Activated T-helper 1 cell treated with anti-CD3 and anti-CD28 coated beads, Interleukin-12 subunit alpha, Interleukin-12 subunit beta, Interleukin-2, Interleukin-4 antibody, amounts not matched to agents 30 ng/mL and 10 ng/mL and 1 ng/mL, durations not matched to agents 14 hours and 24 hours and 36 hours (primary cell): Measurements from ENCODE around the gene LPP. TPM values are rescaled to one million over a fixed set of nuclear protein-coding genes. Genes with fewer than 3 reads are reported as not detected.
"Not testable (repeated sequence)": the region's sequence is repeated elsewhere in the genome, so short reads cannot be mapped to it uniquely, and the experiment has no call there.

Source experiments
- DNase-seq: peaks from one replicate; pipeline ENCODE4 v3.0.0; 2021; ENCODE audit warnings: low spot score
- H3K27ac Mint-ChIP-seq: one replicate; pipeline ENCODE4 v1.8.0; 2021; ENCODE audit warnings: mild to moderate bottlenecking, mixed read lengths
- H3K27me3 Mint-ChIP-seq: one replicate; pipeline ENCODE4 v1.8.0; 2022; ENCODE audit warnings: mild to moderate bottlenecking, moderate library complexity, mixed read lengths; ENCODE audit not compliant: insufficient read depth
- H3K36me3 Mint-ChIP-seq: one replicate; pipeline ENCODE4 v1.8.0; 2021; ENCODE audit warnings: low read depth, mixed read lengths
- H3K4me1 Mint-ChIP-seq: one replicate; pipeline ENCODE4 v1.8.0; 2021; ENCODE audit warnings: low read depth, mixed read lengths
- H3K4me3 Mint-ChIP-seq: one replicate; pipeline ENCODE4 v1.8.0; 2021; ENCODE audit warnings: mild to moderate bottlenecking, moderate library complexity, mixed read lengths
- H3K9me3 Mint-ChIP-seq: one replicate; pipeline ENCODE4 v1.8.0; 2021; ENCODE audit warnings: mixed read lengths
- intact Hi-C: fragments of 100-400 bp; cut with micrococcal nuclease; formaldehyde crosslinking; loops from one replicate; pipeline ENCODE4 v1.15.1; 2024
- total RNA-seq: library from RNA; stranded (reverse); gene quantifications from 2 replicates; pipeline ENCODE4 v1.2.3, GENCODE V29; 2022

The LPP gene
- total RNA-seq, 1 donor from 2014 or later: 38.2 TPM

GRCh38 chr3:188595890-188596376 lies 442.0 kb downstream of the LPP start:
- H3K4me3 Mint-ChIP-seq: no peak overlapping the region
- peaks cover 11% of the 10 kb centered on the region for H3K4me1 Mint-ChIP-seq
- H3K9me3 Mint-ChIP-seq: no peaks in the 10 kb centered on the region
- DNase-seq: no peak
- peaks cover 2% of the 10 kb centered on the region for H3K36me3 Mint-ChIP-seq
- H3K27ac Mint-ChIP-seq: no peak overlapping the region
- intact Hi-C loops: no loop called here
- peaks cover 2% of the 10 kb centered on the region for H3K27me3 Mint-ChIP-seq

- Mint-ChIP-seq H3K36me3 (peaks cover 2% of the 10 kb centered on the region), H3K4me3 (no peak overlapping the region), H3K27me3 (peaks cover 2% of the 10 kb centered on the region), H3K4me1 (peaks cover 7% of the 10 kb centered on the region), H3K27ac (no peak overlapping the region), H3K9me3 (no peaks in the 10 kb centered on the region)
- DNase-seq: no peak
- intact Hi-C loops: no loop called here
Measured at GRCh38 chr3:188598894-188599293, 444.9 kb downstream of the LPP start.

- no peaks in the 10 kb centered on the region for H3K9me3 Mint-ChIP-seq
- H3K27me3 Mint-ChIP-seq: no peaks in the 10 kb centered on the region
- H3K36me3 Mint-ChIP-seq: no peaks in the 10 kb centered on the region
- DNase-seq: no peak
- no peaks in the 10 kb centered on the region for H3K4me1 Mint-ChIP-seq
- H3K4me3 Mint-ChIP-seq: no peak overlapping the region
- intact Hi-C loops: no loop called here
- H3K27ac Mint-ChIP-seq: no peak overlapping the region
Measured at GRCh38 chr3:188602111-188602510, 448.2 kb downstream of the LPP start.

- DNase-seq: no peak
- Mint-ChIP-seq H3K27ac (no peak overlapping the region), H3K4me1 (no peaks in the 10 kb centered on the region), H3K27me3 (no peaks in the 10 kb centered on the region), H3K4me3 (no peak overlapping the region), H3K36me3 (no peaks in the 10 kb centered on the region), H3K9me3 (no peaks in the 10 kb centered on the region)
- intact Hi-C loops: no loop called here
Measured at GRCh38 chr3:188602620-188603019, 448.7 kb downstream of the LPP start.

- intact Hi-C loops: no loop called here
- Mint-ChIP-seq H3K4me3 (no peak overlapping the region), H3K9me3 (peaks cover 14% of the 10 kb centered on the region), H3K27ac (no peak overlapping the region), H3K4me1 (no peaks in the 10 kb centered on the region), H3K27me3 (no peaks in the 10 kb centered on the region), H3K36me3 (peaks cover 13% of the 10 kb centered on the region)
- DNase-seq: no peak
Measured at GRCh38 chr3:188604651-188605050, 450.7 kb downstream of the LPP start.

- H3K4me3 Mint-ChIP-seq: no peak overlapping the region
- no peak overlapping the region for H3K27ac Mint-ChIP-seq
- intact Hi-C loops: no loop called here
- H3K36me3 Mint-ChIP-seq: peaks cover 19% of the 10 kb centered on the region
- no peaks in the 10 kb centered on the region for H3K27me3 Mint-ChIP-seq
- DNase-seq: no peak
- peaks cover 14% of the 10 kb centered on the region for H3K9me3 Mint-ChIP-seq
- H3K4me1 Mint-ChIP-seq: no peaks in the 10 kb centered on the region
Measured at GRCh38 chr3:188605231-188605630, 451.3 kb downstream of the LPP start.

- intact Hi-C loops: loop anchor here (2.0 kb wide), 1 partner anchor 21 kb away; no protein-coding TSS in a partner anchor
- no peak overlapping the region for H3K27ac Mint-ChIP-seq
- no peaks in the 10 kb centered on the region for H3K4me1 Mint-ChIP-seq
- no peaks in the 10 kb centered on the region for H3K27me3 Mint-ChIP-seq
- H3K4me3 Mint-ChIP-seq: no peak overlapping the region
- no peak for DNase-seq
- H3K36me3 Mint-ChIP-seq: peaks cover 25% of the 10 kb centered on the region
- peaks cover 14% of the 10 kb centered on the region for H3K9me3 Mint-ChIP-seq
Measured at GRCh38 chr3:188605905-188606304, 451.9 kb downstream of the LPP start.

- intact Hi-C loops: loop anchor here (2.0 kb wide), 1 partner anchor 23 kb away; no protein-coding TSS in a partner anchor
- Mint-ChIP-seq H3K36me3 (peaks cover 31% of the 10 kb centered on the region), H3K9me3 (peaks cover 14% of the 10 kb centered on the region), H3K4me1 (no peaks in the 10 kb centered on the region), H3K27ac (no peak overlapping the region), H3K27me3 (no peaks in the 10 kb centered on the region), H3K4me3 (no peak overlapping the region)
- no peak for DNase-seq
Measured at GRCh38 chr3:188607805-188608315, 453.9 kb downstream of the LPP start.

- no peak overlapping the region for H3K27ac Mint-ChIP-seq
- peaks cover 31% of the 10 kb centered on the region for H3K36me3 Mint-ChIP-seq
- H3K4me1 Mint-ChIP-seq: no peaks in the 10 kb centered on the region
- H3K9me3 Mint-ChIP-seq: peaks cover 14% of the 10 kb centered on the region
- no peaks in the 10 kb centered on the region for H3K27me3 Mint-ChIP-seq
- H3K4me3 Mint-ChIP-seq: no peak overlapping the region
- no peak for DNase-seq
- intact Hi-C loops: no loop called here
Measured at GRCh38 chr3:188608401-188608800, 454.4 kb downstream of the LPP start.

GRCh38 chr3:188613721-188614120 lies 459.8 kb downstream of the LPP start:
- peaks cover 29% of the 10 kb centered on the region for H3K36me3 Mint-ChIP-seq
- H3K9me3 Mint-ChIP-seq, DNase-seq, H3K27me3 Mint-ChIP-seq, H3K4me3 Mint-ChIP-seq, H3K4me1 Mint-ChIP-seq, intact Hi-C loops, H3K27ac Mint-ChIP-seq: not testable (repeated sequence)

- Mint-ChIP-seq H3K27me3 (no peaks in the 10 kb centered on the region), H3K4me1 (no peaks in the 10 kb centered on the region), H3K4me3 (no peak overlapping the region), H3K9me3 (no peaks in the 10 kb centered on the region), H3K36me3 (peaks cover 5% of the 10 kb centered on the region), H3K27ac (no peak overlapping the region)
- intact Hi-C loops: no loop called here
- DNase-seq: no peak
Measured at GRCh38 chr3:188617270-188617669, 463.3 kb downstream of the LPP start.

GRCh38 chr3:188617988-188618701 lies 464.2 kb downstream of the LPP start:
- intact Hi-C loops: no loop called here
- no peaks in the 10 kb centered on the region for H3K4me1 Mint-ChIP-seq
- no peak for DNase-seq
- no peak overlapping the region for H3K4me3 Mint-ChIP-seq
- H3K27me3 Mint-ChIP-seq: no peaks in the 10 kb centered on the region
- peaks cover 5% of the 10 kb centered on the region for H3K36me3 Mint-ChIP-seq
- no peaks in the 10 kb centered on the region for H3K9me3 Mint-ChIP-seq
- no peak overlapping the region for H3K27ac Mint-ChIP-seq

GRCh38 chr3:188620752-188621151 lies 466.8 kb downstream of the LPP start:
- no peak overlapping the region for H3K27ac Mint-ChIP-seq
- H3K9me3 Mint-ChIP-seq: no peaks in the 10 kb centered on the region
- H3K27me3 Mint-ChIP-seq: no peaks in the 10 kb centered on the region
- no peak overlapping the region for H3K4me3 Mint-ChIP-seq
- H3K36me3 Mint-ChIP-seq: no peaks in the 10 kb centered on the region
- intact Hi-C loops: no loop called here
- DNase-seq: no peak
- no peaks in the 10 kb centered on the region for H3K4me1 Mint-ChIP-seq
